ENCODE results near the gene FAM193A. TPM values are rescaled to one million over a fixed set of nuclear protein-coding genes. Genes with fewer than 3 reads are reported as not detected.
A peak's percentile ranks its signal among the peaks of the same experiment; 100 is the strongest.

Gene FAM193A
- total and polyA plus RNA-seq, 2 donors (not counting 1 experiment from before 2014, with no cell fraction given), result 16.0 to 62.7 TPM

DNA sequence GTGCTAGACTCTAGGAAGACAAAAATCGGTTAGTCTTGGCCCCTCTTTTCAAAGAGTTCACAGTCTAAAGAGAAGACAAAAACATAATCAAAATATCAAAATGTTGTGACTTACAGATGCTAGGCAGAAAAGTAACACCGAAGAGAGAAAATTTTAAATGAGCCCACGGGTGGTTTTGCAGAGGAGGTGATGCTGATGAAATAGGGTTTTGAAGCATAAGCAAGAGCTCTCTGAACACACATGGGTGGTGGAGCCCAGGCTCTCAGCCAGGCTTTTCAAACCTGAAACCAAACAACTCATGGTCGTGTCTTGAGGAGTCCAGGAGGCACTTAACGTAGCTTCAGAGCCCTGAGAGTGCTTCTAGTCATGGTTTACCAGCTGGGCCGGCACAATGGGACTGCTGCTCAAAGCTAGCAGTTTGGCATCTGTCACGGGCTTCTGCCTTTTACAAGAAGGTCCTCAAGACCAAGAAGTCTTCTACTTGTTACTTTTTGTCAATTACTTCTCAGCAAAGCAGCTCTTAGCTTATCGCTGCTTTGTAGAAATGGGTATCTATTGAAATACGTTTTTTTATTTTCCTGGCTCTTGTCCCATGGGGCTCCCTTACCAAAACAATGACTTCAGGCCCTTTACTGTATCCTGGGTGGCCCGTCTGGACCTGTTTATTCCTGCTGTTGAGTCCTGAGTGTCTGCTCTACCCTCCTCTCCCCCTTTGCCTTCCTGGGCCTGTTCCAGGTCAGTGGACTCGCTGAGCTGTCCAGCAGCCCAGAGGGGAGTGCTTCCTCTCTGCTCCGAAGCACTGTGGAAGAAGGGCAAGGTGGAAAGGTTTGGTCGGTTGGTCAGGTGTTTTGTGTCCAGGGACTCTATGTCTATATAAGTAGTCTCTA, 150.2 kb downstream of the FAM193A start:
- peaks cover 25 to 26% of the 10 kb centered on the region in 2 donors for H3K4me1 ChIP-seq (ENCODE audit: control insufficient read depth in 2 of 2, insufficient read depth in 2 of 2, low read length in 2 of 2)
- DNase-seq (no peak), ATAC-seq (ENCODE audit: low read depth) (no peak)
- no peak overlapping the region for H3K27ac ChIP-seq (ENCODE audit: low read length in 2 of 2)
- H4K20me1 ChIP-seq (ENCODE audit: control insufficient read depth, insufficient read depth, low read length, poor library complexity, severe bottlenecking), result no peaks in the 10 kb centered on the region
- H3K27me3 ChIP-seq (replicated peaks in 1 of 4; ENCODE audit: control extremely low read depth in 1 of 4, control insufficient read depth in 3 of 4, insufficient read depth in 4 of 4, low read length in 3 of 4), result no peaks in the 10 kb centered on the region
- H3K27ac Mint-ChIP-seq, result no peak overlapping the region
- peaks cover 0 to 53% of the 10 kb centered on the region in 2 experiments for H3K36me3 ChIP-seq (replicated peaks in 1 of 2; ENCODE audit: control extremely low read depth in 1 of 2, control insufficient read depth in 1 of 2, extremely low read depth in 1 of 2, insufficient read depth in 2 of 2, low read length in 1 of 2)
- intact Hi-C loops (cut with micrococcal nuclease), result no loop called here
- H3K4me2 ChIP-seq (replicated peaks; ENCODE audit: low read depth, low read length, poor library complexity, severe bottlenecking), result no peak overlapping the region
- ChIA-PET POLR2A (interaction anchor here (0.9 kb wide), 1 partner anchor 10 kb away, joined by 3 read pairs; no protein-coding TSS in a partner anchor), CTCF (interaction anchor here (0.7 to 1.0 kb wide), 3 partner anchors 9 to 88 kb away, joined by 3 to 4 read pairs (median 3); no protein-coding TSS in a partner anchor)
- TF ChIP-seq, protein P1, sequence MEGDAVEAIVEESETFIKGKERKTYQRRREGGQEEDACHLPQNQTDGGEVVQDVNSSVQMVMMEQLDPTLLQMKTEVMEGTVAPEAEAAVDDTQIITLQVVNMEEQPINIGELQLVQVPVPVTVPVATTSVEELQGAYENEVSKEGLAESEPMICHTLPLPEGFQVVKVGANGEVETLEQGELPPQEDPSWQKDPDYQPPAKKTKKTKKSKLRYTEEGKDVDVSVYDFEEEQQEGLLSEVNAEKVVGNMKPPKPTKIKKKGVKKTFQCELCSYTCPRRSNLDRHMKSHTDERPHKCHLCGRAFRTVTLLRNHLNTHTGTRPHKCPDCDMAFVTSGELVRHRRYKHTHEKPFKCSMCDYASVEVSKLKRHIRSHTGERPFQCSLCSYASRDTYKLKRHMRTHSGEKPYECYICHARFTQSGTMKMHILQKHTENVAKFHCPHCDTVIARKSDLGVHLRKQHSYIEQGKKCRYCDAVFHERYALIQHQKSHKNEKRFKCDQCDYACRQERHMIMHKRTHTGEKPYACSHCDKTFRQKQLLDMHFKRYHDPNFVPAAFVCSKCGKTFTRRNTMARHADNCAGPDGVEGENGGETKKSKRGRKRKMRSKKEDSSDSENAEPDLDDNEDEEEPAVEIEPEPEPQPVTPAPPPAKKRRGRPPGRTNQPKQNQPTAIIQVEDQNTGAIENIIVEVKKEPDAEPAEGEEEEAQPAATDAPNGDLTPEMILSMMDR (IDR thresholded peaks at IDR 0.05), result no peak
- no peak for TF ChIP-seq EZH2 (IDR thresholded peaks at IDR 0.05; ENCODE audit: borderline replicate concordance, insufficient read depth, low read depth, low read length, poor library complexity, severe bottlenecking)
- H3K4me1 Mint-ChIP-seq, result peaks cover 36% of the 10 kb centered on the region
- H3K9me3 ChIP-seq (ENCODE audit: control extremely low read depth in 1 of 3, control insufficient read depth in 2 of 3, insufficient read depth in 1 of 3, low read length in 2 of 3), result no peaks in the 10 kb centered on the region
- H3K27me3 Mint-ChIP-seq, result no peaks in the 10 kb centered on the region
- H3K9ac ChIP-seq (ENCODE audit: low read length), result no peak overlapping the region
- no peak overlapping the region for H3K4me3 ChIP-seq (ENCODE audit: control extremely low read depth in 1 of 5, extremely low read depth in 1 of 5, insufficient read depth in 1 of 5, low read depth in 2 of 5, low read length in 4 of 5)
- H3K9me3 Mint-ChIP-seq (ENCODE audit: insufficient read depth), result no peaks in the 10 kb centered on the region
- no peak overlapping the region for H2AFZ ChIP-seq (ENCODE audit: insufficient read depth, low read depth, low read length, poor library complexity, severe bottlenecking)
- peaks cover 64% of the 10 kb centered on the region for H3K79me2 ChIP-seq (ENCODE audit: control insufficient read depth, insufficient read depth, low read length)
- H3K4me3 Mint-ChIP-seq, result no peak overlapping the region
- WGBS (ENCODE audit: insufficient coverage), result 93% methylated on average over 9 of the region's 13 CpGs

DNA sequence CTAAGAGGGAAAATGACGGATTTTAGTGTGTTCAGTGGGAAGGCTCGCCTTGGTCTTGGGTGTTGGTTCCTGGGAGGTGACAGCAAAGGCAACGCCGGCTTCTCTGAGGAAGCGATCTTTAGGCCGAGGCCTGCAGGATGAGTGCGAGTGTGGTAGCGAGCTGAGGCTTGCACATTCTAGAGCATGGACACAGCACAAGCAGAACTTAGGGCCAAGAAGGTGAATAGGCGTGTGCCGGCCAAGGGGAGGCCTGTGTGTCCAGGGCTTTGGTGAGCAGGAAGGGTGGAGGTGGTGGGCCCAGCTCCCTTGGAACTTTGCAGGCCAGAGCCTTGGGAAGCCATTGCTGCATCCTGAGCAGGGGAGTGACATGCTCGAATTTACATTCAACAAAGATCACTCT, 151.8 kb downstream of the FAM193A start:
- Histone ChIP-seq H3K36me3 (replicated peaks in 1 of 2; ENCODE audit: control extremely low read depth in 1 of 2, control insufficient read depth in 1 of 2, extremely low read depth in 1 of 2, insufficient read depth in 2 of 2, low read length in 1 of 2) (peaks cover 0 to 58% of the 10 kb centered on the region in 2 experiments), H3K27me3 (replicated peaks in 1 of 4; ENCODE audit: control extremely low read depth in 1 of 4, control insufficient read depth in 3 of 4, insufficient read depth in 4 of 4, low read length in 3 of 4) (no peaks in the 10 kb centered on the region), H3K9me3 (ENCODE audit: control extremely low read depth in 1 of 3, control insufficient read depth in 2 of 3, insufficient read depth in 1 of 3, low read length in 2 of 3) (no peaks in the 10 kb centered on the region), H3K27ac (ENCODE audit: low read length in 2 of 2) (peak overlapping the region in 1 of 2 donors; percentile 88), H2AFZ (ENCODE audit: insufficient read depth, low read depth, low read length, poor library complexity, severe bottlenecking) (no peak overlapping the region), H3K9ac (ENCODE audit: low read length) (no peak overlapping the region), H4K20me1 (ENCODE audit: control insufficient read depth, insufficient read depth, low read length, poor library complexity, severe bottlenecking) (no peaks in the 10 kb centered on the region), H3K4me1 (ENCODE audit: control insufficient read depth in 2 of 2, insufficient read depth in 2 of 2, low read length in 2 of 2) (peaks cover 34 to 36% of the 10 kb centered on the region in 2 donors), H3K4me2 (replicated peaks; ENCODE audit: low read depth, low read length, poor library complexity, severe bottlenecking) (no peak overlapping the region), H3K4me3 (ENCODE audit: control extremely low read depth in 1 of 5, extremely low read depth in 1 of 5, insufficient read depth in 1 of 5, low read depth in 2 of 5, low read length in 4 of 5) (no peak overlapping the region), H3K79me2 (ENCODE audit: control insufficient read depth, insufficient read depth, low read length) (peaks cover 67% of the 10 kb centered on the region)
- DNase-seq (no peak), ATAC-seq (ENCODE audit: low read depth) (no peak)
- no peaks in the 10 kb centered on the region for H3K9me3 Mint-ChIP-seq (ENCODE audit: insufficient read depth)
- 97% methylated on average over 11 of the region's 11 CpGs for WGBS (ENCODE audit: insufficient coverage)
- CTCF ChIA-PET, result no interaction called here
- TF ChIP-seq, protein P1 (IDR thresholded peaks at IDR 0.05), result no peak
- TF ChIP-seq EZH2 (IDR thresholded peaks at IDR 0.05; ENCODE audit: borderline replicate concordance, insufficient read depth, low read depth, low read length, poor library complexity, severe bottlenecking), result no peak
- peaks cover 47% of the 10 kb centered on the region for H3K4me1 Mint-ChIP-seq
- no peak overlapping the region for H3K4me3 Mint-ChIP-seq
- no peaks in the 10 kb centered on the region for H3K27me3 Mint-ChIP-seq
- H3K27ac Mint-ChIP-seq, result peak overlapping the region; percentile 33
- intact Hi-C loops (cut with micrococcal nuclease), result no loop called here
- POLR2A ChIA-PET, result interaction anchor here (0.6 kb wide), 1 partner anchor 1482 kb away, joined by 3 read pairs; no protein-coding TSS in a partner anchor

Measured in B cell (primary cell).